HepG2 (cell line): Measurements from ENCODE around the gene TSEN34. TPM values are rescaled to one million over a fixed set of nuclear protein-coding genes. Genes with fewer than 3 reads are reported as not detected.
"Not testable (repeated sequence)": the region's sequence is repeated elsewhere in the genome, so short reads cannot be mapped to it uniquely, and the experiment has no call there.

Experiments
- ATAC-seq: fragments of 200-7000 bp; cut with Tn5 transposase; 3 replicates; pipeline ENCODE4 v1.9.1; 2020; ENCODE audit warnings: mild to moderate bottlenecking, moderate library complexity
- BruUV-seq: library from RNA; stranded (reverse); fragments of 400-500 nt; replicated peaks from 2 replicates; lab custom pipeline; 2021; lab: Mats Ljungman, UMichigan
- CTCF ChIA-PET: fragments of 300-600 bp; formaldehyde crosslinking; extraction: SDS; loops from one replicate; lab custom pipeline; 2021; ENCODE audit warnings: low total read pairs, inconsistent platforms, low intra/inter-chr PET ratio; lab: Yijun Ruan, JAX
- POLR2A ChIA-PET: fragments of 350-600 bp; sonication (Branson Sonifier 250); formaldehyde crosslinking; loops from one replicate; lab custom pipeline; 2020; ENCODE audit warnings: antibody characterized with exemption, inconsistent platforms; lab: Yijun Ruan, JAX
- DNase-seq: peaks from one replicate; pipeline ENCODE4 v3.0.0-alpha.2; 2015; ENCODE audit warnings: low spot score
- FAIRE-seq: peaks from 3 replicates; lab custom pipeline; 2011; peaks lifted over from hg19 to GRCh38; lab: Jason Lieb, UNC
- H2AFZ ChIP-seq: one replicate; pipeline ENCODE4 v1.6.1; 2011; ENCODE audit warnings: low read length, inconsistent platforms
- H3K27ac ChIP-seq: fragments of 300-600 bp; 3 replicates; pipeline ENCODE4 v1.8.0; 2011; ENCODE audit warnings: mixed run types, mild to moderate bottlenecking, mixed read lengths, low read length, inconsistent platforms; ENCODE audit not compliant: insufficient read depth; ENCODE audit errors: extremely low read length
- H3K27me3 ChIP-seq, 2 experiments: fragments of 200-600 bp in 1 of 2; 2 replicates in 1 of 2; 3 replicates in 1 of 2; pipeline versions ENCODE4 v1.6.0 to v1.8.0; 2011; ENCODE audit warnings: low read length in 2 of 2, mild to moderate bottlenecking in 2 of 2, moderate library complexity in 2 of 2, inconsistent platforms in 1 of 2; ENCODE audit not compliant: insufficient read depth in 2 of 2, control insufficient read depth in 1 of 2
- H3K36me3 ChIP-seq, 2 experiments: fragments of 200-600 bp in 1 of 2; replicated peaks in 1 of 2; 2 replicates in 1 of 2; 3 replicates in 1 of 2; pipeline versions ENCODE4 v1.5.1 to v1.8.0; 2011; ENCODE audit warnings: low read length in 2 of 2, inconsistent platforms in 1 of 2; ENCODE audit not compliant: insufficient read depth in 2 of 2, control insufficient read depth in 1 of 2
- H3K4me1 ChIP-seq: 2 replicates; pipeline ENCODE4 v1.5.1; 2012; ENCODE audit warnings: low read length, inconsistent platforms; ENCODE audit not compliant: insufficient read depth
- H3K4me2 ChIP-seq: 2 replicates; pipeline ENCODE4 v1.6.0; 2011; ENCODE audit warnings: low read depth, low read length, inconsistent platforms
- H3K4me3 ChIP-seq, 3 experiments: fragments of 200-600 bp in 1 of 3; sonication (generic), shearing (Covaris generic) in 1 of 3; replicated peaks in 1 of 3; 2 replicates each; pipeline ENCODE4 v1.5.1; 2011 to 2016; ENCODE audit warnings: low read length in 3 of 3, inconsistent platforms in 2 of 3, low read depth in 2 of 3, mild to moderate bottlenecking in 2 of 3, control low read depth in 1 of 3, mixed read lengths in 1 of 3; ENCODE audit not compliant: insufficient read depth in 1 of 3
- H3K79me2 ChIP-seq: one replicate; pipeline ENCODE4 v1.6.1; 2011; ENCODE audit warnings: low read length, inconsistent platforms; ENCODE audit not compliant: insufficient read depth
- H3K9ac ChIP-seq: 2 replicates; pipeline ENCODE4 v1.6.0; 2011; ENCODE audit warnings: mild to moderate bottlenecking, low read depth, low read length, inconsistent platforms; ENCODE audit not compliant: insufficient read depth
- H3K9me3 ChIP-seq: 2 replicates; pipeline ENCODE4 v1.5.1; 2012; ENCODE audit warnings: mild to moderate bottlenecking, low read length
- H4K20me1 ChIP-seq: 2 replicates; pipeline ENCODE4 v1.6.0; 2011; ENCODE audit warnings: inconsistent platforms, mild to moderate bottlenecking, low read length, moderate library complexity; ENCODE audit not compliant: insufficient read depth
- BCLAF1 ChIP-seq: fragments of 450-650 bp; IDR thresholded peaks from 2 replicates; pipeline ENCODE4 v1.6.1; 2017; ENCODE audit warnings: mild to moderate bottlenecking
- FIP1L1 ChIP-seq: fragments of 200-400 bp; formaldehyde crosslinking; IDR thresholded peaks from 2 replicates; pipeline ENCODE4 v1.6.1; 2018; ENCODE audit warnings: low read depth, mild to moderate bottlenecking, low read length, moderate library complexity, borderline replicate concordance; ENCODE audit not compliant: insufficient read depth
- GTF3A ChIP-seq: sonication (generic); formaldehyde crosslinking; conservative IDR thresholded peaks from 2 replicates; pipeline ENCODE4 v1.4.0; 2020; ENCODE audit warnings: mild to moderate bottlenecking, missing genetic modification reagents
- HDAC1 ChIP-seq: sonication (generic); formaldehyde crosslinking; IDR thresholded peaks from 2 replicates; pipeline ENCODE4 v1.5.1; 2020; ENCODE audit warnings: mild to moderate bottlenecking, missing genetic modification reagents
- HIVEP1 ChIP-seq: sonication (generic); formaldehyde crosslinking; IDR thresholded peaks from 2 replicates; pipeline ENCODE4 v1.4.0; 2020; ENCODE audit warnings: mild to moderate bottlenecking, missing genetic modification reagents
- PHF20 ChIP-seq: sonication (generic); formaldehyde crosslinking; IDR thresholded peaks from 2 replicates; pipeline ENCODE4 v1.5.0; 2020; ENCODE audit warnings: mild to moderate bottlenecking, missing genetic modification reagents
- SPEN ChIP-seq: sonication (generic); formaldehyde crosslinking; IDR thresholded peaks from 2 replicates; pipeline ENCODE4 v1.5.1; 2020; ENCODE audit warnings: low read depth, mild to moderate bottlenecking, missing genetic modification reagents
- SRSF4 ChIP-seq: fragments of 200-400 bp; formaldehyde crosslinking; IDR thresholded peaks from one replicate; pipeline ENCODE4 v1.6.1; 2018; ENCODE audit warnings: mild to moderate bottlenecking, low read depth, low read length, moderate library complexity; ENCODE audit not compliant: poor library complexity, severe bottlenecking
- SYNCRIP ChIP-seq: fragments of 200-400 bp; formaldehyde crosslinking; IDR thresholded peaks from 2 replicates; pipeline ENCODE4 v1.6.1; 2018; ENCODE audit warnings: mild to moderate bottlenecking, low read depth, low read length; ENCODE audit not compliant: insufficient read depth
- THAP11 ChIP-seq: IDR thresholded peaks from 2 replicates; pipeline ENCODE4 v1.6.1; 2016; ENCODE audit warnings: missing biosample characterization, missing genetic modification reagents
- ZNF282 ChIP-seq: fragments of 450-650 bp; IDR thresholded peaks from 2 replicates; pipeline ENCODE4 v1.6.1; 2018; ENCODE audit not compliant: partially characterized antibody
- ZNF326 ChIP-seq: sonication (generic); formaldehyde crosslinking; IDR thresholded peaks from 2 replicates; pipeline ENCODE4 v1.4.0; 2020; ENCODE audit warnings: missing genetic modification reagents, borderline replicate concordance
- ZSCAN22 ChIP-seq: sonication (generic); formaldehyde crosslinking; IDR thresholded peaks from 2 replicates; pipeline ENCODE4 v1.4.0; 2020; ENCODE audit warnings: mild to moderate bottlenecking, missing genetic modification reagents
- WGBS: methylation state at CpG from one replicate; pipeline ENCODE4 v1.1.6; 2017; ENCODE audit warnings: low lambda C conversion rate; 5-methylcytosine and 5-hydroxymethylcytosine counted together
- in situ Hi-C: cut with HindIII; loops from 2 replicates; pipeline ENCODE4 v1.10.0; 2017; ENCODE audit warnings: low pct_unique_long_range_greater_than_20kb; ENCODE audit not compliant: extremely low pct_ligation_motif_present
- intact Hi-C: fragments of 100-400 bp; cut with micrococcal nuclease; formaldehyde crosslinking; loops from one replicate; pipeline ENCODE4 v1.10.0; 2022; ENCODE audit not compliant: unreplicated experiment
- polyA plus RNA-seq, 8 experiments: library from polyadenylated mRNA; depleted of rRNA in 3 of 8; stranded (reverse) in 7 of 8; unstranded in 1 of 8; fragments of >200 nt; fragmentation: Illumina TruSeq in 4 of 8; extraction: Trizol in 4 of 8; gene quantifications; 2 replicates each; pipeline versions ENCODE4 v1.2.1 to v1.2.3, GENCODE V29; 2011 to 2016; ENCODE audit warnings: low read depth in 4 of 8, missing spikeins in 1 of 8, mixed read lengths in 1 of 8; ENCODE audit not compliant: insufficient read depth in 1 of 8
- total RNA-seq, 5 experiments: library from RNA; depleted of rRNA; stranded (reverse); fragments of >200 nt; fragmentation: Illumina TruSeq; extraction: Trizol; gene quantifications; 2 replicates each; pipeline ENCODE4 v1.2.3, GENCODE V29; 2016; ENCODE audit warnings: low read depth in 1 of 5

TSEN34 gene
- total and polyA plus RNA-seq, 2 of the 13 experiments (the other 11 are each of a cell fraction or from before 2014, with no cell fraction given): 55.1 to 65.4 TPM

- H2AFZ ChIP-seq, CTCF ChIA-PET, H4K20me1 ChIP-seq, FAIRE-seq, H3K9ac ChIP-seq, BruUV-seq, H3K79me2 ChIP-seq, in situ Hi-C loops, H3K27ac ChIP-seq, DNase-seq, intact Hi-C loops, ATAC-seq, H3K4me2 ChIP-seq, H3K36me3 ChIP-seq, H3K4me3 ChIP-seq, H3K9me3 ChIP-seq, H3K27me3 ChIP-seq: not testable (repeated sequence)
- peak; percentile 67 for TF ChIP-seq ZSCAN22 (CRISPR knock-in tag)
- POLR2A ChIA-PET: interaction anchor here (1.0 to 1.8 kb wide), 3 partner anchors 18 to 19 kb away, joined by 3 to 11 read pairs (median 3); partner anchors contain the start of genes MBOAT7 and TSEN34
- peaks cover 12% of the 10 kb centered on the region; the same call in 1 of the 2 replicates for H3K4me1 ChIP-seq
- WGBS: 75% methylated on average over 6 of the region's 23 CpGs
These were observed 19.2 kb upstream of the TSEN34 start for GRCh38 chr19:54171736-54172431.

- Histone ChIP-seq H2AFZ (no peak within 1 kb of the TSS), H4K20me1 (no peaks in the 10 kb centered on the region), H3K27me3 (no peaks in the 10 kb centered on the region), H3K4me2 (no peak within 1 kb of the TSS), H3K4me1 (peaks cover 12% of the 10 kb centered on the region; the same call in 1 of the 2 replicates), H3K36me3 (no peaks in the 10 kb centered on the region; a peak in 1 of 5 replicates), H3K9ac (no peak within 1 kb of the TSS), H3K27ac (no peak within 1 kb of the TSS), H3K4me3 (no peak within 1 kb of the TSS; a peak in 1 of 6 replicates), H3K9me3 (no peaks in the 10 kb centered on the region), H3K79me2 (no peaks in the 10 kb centered on the region)
- no peak for FAIRE-seq
- no peak for DNase-seq
- 7% methylated on average over 7 of the region's 13 CpGs for WGBS
- in situ Hi-C loops (no loop called here), intact Hi-C loops (no loop called here)
- ATAC-seq: peak; percentile 53
- ChIA-PET POLR2A (interaction anchor here (1.7 to 1.8 kb wide), 2 partner anchors 15 to 17 kb away, joined by 3 to 11 read pairs; partner anchors contain the start of gene MBOAT7), CTCF (no interaction called here)
- no TSS peak for BruUV-seq
- no peak for TF ChIP-seq SRSF4
- 0 out of 2 replicates have a peak, but pooled peaks have one; percentile 50 for TF ChIP-seq FIP1L1
- no peak for TF ChIP-seq GTF3A (CRISPR knock-in tag)
- TF ChIP-seq ZNF282: no peak
- no peak for TF ChIP-seq SYNCRIP
- TF ChIP-seq THAP11: peak; percentile 76
- TF ChIP-seq ZNF326 (CRISPR knock-in tag): no peak
- no peak for TF ChIP-seq PHF20 (CRISPR knock-in tag)
- no peak for TF ChIP-seq HDAC1
- peak; percentile 12; the same call in 1 of the 2 replicates for TF ChIP-seq HIVEP1 (CRISPR knock-in tag)
- TF ChIP-seq BCLAF1: no peak
- TF ChIP-seq SPEN: no peak
These were observed 18.4 kb upstream of the TSEN34 start, which contains the start of gene TMC4 for GRCh38 chr19:54172471-54173358. TSS of gene TMC4 (minus strand) at chr19:54173160. CDS start at chr19:54173117, 43 bp downstream.
